ENCODE data around the gene ECE2.

- TF ChIP-seq CTCF (conservative IDR thresholded peaks at IDR 0.05; ENCODE audit: low read depth, low read length): no peak
- TF ChIP-seq EZH2 (IDR thresholded peaks at IDR 0.05; ENCODE audit: borderline replicate concordance, low read depth, low read length, poor library complexity, severe bottlenecking): no peak
Measured at GRCh38 chr3:184258926-184259325, 16.9 kb upstream of the ECE2 start.

Measured in A673 (cell line).